Loucy (cell line): ENCODE data around the gene SSNA1.

ENCODE experiments used
- H2AFZ ChIP-seq: fragments of 200-600 bp; sonication (generic); 2 replicates; pipeline ENCODE4 v1.6.0; 2016; ENCODE audit warnings: antibody characterized with exemption, mild to moderate bottlenecking, low read length, moderate library complexity
- H3F3A ChIP-seq: fragments of 200-600 bp; 2 replicates; pipeline ENCODE4 v1.6.0; 2016; ENCODE audit warnings: antibody characterized with exemption, low read depth, mild to moderate bottlenecking
- H3K27me3 ChIP-seq: fragments of 200-600 bp; sonication (generic); 2 replicates; pipeline ENCODE4 v1.6.1; 2014; ENCODE audit warnings: low read length, mild to moderate bottlenecking; ENCODE audit not compliant: insufficient read depth, poor library complexity, severe bottlenecking
- H3K36me3 ChIP-seq: fragments of 200-600 bp; sonication (generic); 2 replicates; pipeline ENCODE4 v1.6.1; 2016; ENCODE audit warnings: low read length; ENCODE audit not compliant: insufficient read depth
- H3K4me1 ChIP-seq: fragments of 200-600 bp; sonication (generic); 2 replicates; pipeline ENCODE4 v1.5.1; 2014; ENCODE audit warnings: low read length, mild to moderate bottlenecking; ENCODE audit not compliant: insufficient read depth, poor library complexity, severe bottlenecking
- H3K4me2 ChIP-seq: fragments of 200-600 bp; sonication (generic); 2 replicates; pipeline ENCODE4 v1.6.0; 2014; ENCODE audit warnings: antibody characterized with exemption, low read length, low read depth, mild to moderate bottlenecking; ENCODE audit not compliant: poor library complexity, severe bottlenecking
- H3K4me3 ChIP-seq: fragments of 200-600 bp; sonication (generic); 2 replicates; pipeline ENCODE4 v1.5.1; 2014; ENCODE audit warnings: low read length, mild to moderate bottlenecking, mixed read lengths; ENCODE audit not compliant: poor library complexity, severe bottlenecking
- H3K79me2 ChIP-seq: fragments of 200-600 bp; sonication (generic); 2 replicates; pipeline ENCODE4 v1.6.1; 2014; ENCODE audit warnings: low read length; ENCODE audit not compliant: insufficient read depth
- H3K9ac ChIP-seq: fragments of 200-600 bp; sonication (generic); 2 replicates; pipeline ENCODE4 v1.6.0; 2014; ENCODE audit warnings: mild to moderate bottlenecking, low read depth, low read length, moderate library complexity; ENCODE audit not compliant: poor library complexity, severe bottlenecking
- H3K9me2 ChIP-seq: fragments of 200-600 bp; sonication (generic); replicated peaks from 2 replicates; pipeline ENCODE4 v1.6.1; 2016; ENCODE audit warnings: low read depth, low read length, mixed read lengths
- H3K9me3 ChIP-seq: fragments of 200-600 bp; sonication (generic); 2 replicates; pipeline ENCODE4 v1.6.1; 2014; ENCODE audit warnings: mild to moderate bottlenecking, antibody characterized with exemption, low read length, low read depth; ENCODE audit not compliant: insufficient read depth
- H4K20me1 ChIP-seq: fragments of 200-600 bp; sonication (generic); 2 replicates; pipeline ENCODE4 v1.6.0; 2014; ENCODE audit warnings: antibody characterized with exemption, low read length, mild to moderate bottlenecking; ENCODE audit not compliant: insufficient read depth, poor library complexity, severe bottlenecking
- CTCF ChIP-seq: fragments of 200-600 bp; sonication (generic); conservative IDR thresholded peaks from 2 replicates; pipeline ENCODE4 v1.5.1; 2014; ENCODE audit warnings: mild to moderate bottlenecking, antibody characterized with exemption, low read length
- EZH2phosphoT487 ChIP-seq: fragments of 200-600 bp; IDR thresholded peaks from 2 replicates; pipeline ENCODE4 v1.6.1; 2018; ENCODE audit warnings: antibody characterized with exemption, mild to moderate bottlenecking, moderate library complexity, borderline replicate concordance

The SSNA1 gene

GRCh38 chr9:137234758-137235423 is 46.4 kb downstream of the SSNA1 start:
- Histone ChIP-seq H3K9me3 (no peaks in the 10 kb centered on the region), H3K27me3 (no peaks in the 10 kb centered on the region), H3K36me3 (no peaks in the 10 kb centered on the region), H3K79me2 (peaks cover 25% of the 10 kb centered on the region; the same call in 1 of the 2 replicates), H3K4me3 (no peak overlapping the region), H4K20me1 (no peaks in the 10 kb centered on the region), H3K4me2 (no peak overlapping the region), H3K4me1 (peaks cover 25% of the 10 kb centered on the region), H3K9ac (no peak overlapping the region), H3K9me2 (no peaks in the 10 kb centered on the region), H3F3A (0 out of 2 replicates have a peak, but pooled peaks cover 1% of the 10 kb centered on the region), H2AFZ (no peak overlapping the region)
- no peak for TF ChIP-seq EZH2phosphoT487
- no peak for TF ChIP-seq CTCF

GRCh38 chr9:137235424-137236237 is 47.2 kb downstream of the SSNA1 start:
- H3K9me3 ChIP-seq = no peaks in the 10 kb centered on the region
- H4K20me1 ChIP-seq = no peaks in the 10 kb centered on the region
- H3K27me3 ChIP-seq = no peaks in the 10 kb centered on the region
- no peak for TF ChIP-seq EZH2phosphoT487
- no peak for TF ChIP-seq CTCF
- H3K79me2 ChIP-seq = peaks cover 25% of the 10 kb centered on the region; the same call in 1 of the 2 replicates
- H3K36me3 ChIP-seq = no peaks in the 10 kb centered on the region
- H3K4me2 ChIP-seq = peak overlapping the region; percentile 75
- no peak overlapping the region for H3K4me3 ChIP-seq
- no peaks in the 10 kb centered on the region for H3K9me2 ChIP-seq
- peaks cover 25% of the 10 kb centered on the region for H3K4me1 ChIP-seq
- peak overlapping the region; percentile 38 for H3K9ac ChIP-seq
- H3F3A ChIP-seq = 0 out of 2 replicates have a peak, but pooled peaks cover 6% of the 10 kb centered on the region
- H2AFZ ChIP-seq = no peak overlapping the region

GRCh38 chr9:137236238-137236935 is 47.9 kb downstream of the SSNA1 start:
- H3K79me2 ChIP-seq = peaks cover 25% of the 10 kb centered on the region; the same call in 1 of the 2 replicates
- no peaks in the 10 kb centered on the region for H3K9me3 ChIP-seq
- peak overlapping the region; percentile 57 for H3K4me3 ChIP-seq
- H3K4me1 ChIP-seq = peaks cover 25% of the 10 kb centered on the region
- no peaks in the 10 kb centered on the region for H3K27me3 ChIP-seq
- 0 out of 2 replicates have a peak, but pooled peaks cover 6% of the 10 kb centered on the region for H3F3A ChIP-seq
- no peaks in the 10 kb centered on the region for H3K36me3 ChIP-seq
- peak overlapping the region; percentile 75 for H3K4me2 ChIP-seq
- peak overlapping the region; percentile 55 for H3K9ac ChIP-seq
- TF ChIP-seq EZH2phosphoT487 (no peak), CTCF (peak; percentile 96)
- H2AFZ ChIP-seq = no peak overlapping the region
- no peaks in the 10 kb centered on the region for H3K9me2 ChIP-seq
- H4K20me1 ChIP-seq = no peaks in the 10 kb centered on the region
